ENCODE results near the gene EYS.

Gene EYS

DNA sequence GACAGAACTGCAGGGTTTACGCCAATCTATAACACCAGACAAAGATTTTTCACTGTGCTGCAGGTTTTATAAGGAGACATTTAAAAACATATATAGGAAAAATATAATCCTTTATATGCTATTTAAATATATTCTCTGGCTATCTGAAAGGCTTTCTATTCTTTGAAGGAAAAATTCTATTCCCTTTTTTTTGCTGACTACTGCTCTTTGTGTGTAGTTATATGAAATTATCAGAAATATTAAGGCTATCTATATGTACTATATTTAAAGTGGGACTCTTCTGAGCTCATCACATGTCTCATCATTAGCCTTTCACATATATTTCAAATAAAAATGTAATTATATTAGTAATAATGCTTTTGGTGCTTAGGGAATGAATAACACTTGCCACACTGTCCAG lies 930.7 kb downstream of the EYS start:
- TF ChIP-seq, protein P1, sequence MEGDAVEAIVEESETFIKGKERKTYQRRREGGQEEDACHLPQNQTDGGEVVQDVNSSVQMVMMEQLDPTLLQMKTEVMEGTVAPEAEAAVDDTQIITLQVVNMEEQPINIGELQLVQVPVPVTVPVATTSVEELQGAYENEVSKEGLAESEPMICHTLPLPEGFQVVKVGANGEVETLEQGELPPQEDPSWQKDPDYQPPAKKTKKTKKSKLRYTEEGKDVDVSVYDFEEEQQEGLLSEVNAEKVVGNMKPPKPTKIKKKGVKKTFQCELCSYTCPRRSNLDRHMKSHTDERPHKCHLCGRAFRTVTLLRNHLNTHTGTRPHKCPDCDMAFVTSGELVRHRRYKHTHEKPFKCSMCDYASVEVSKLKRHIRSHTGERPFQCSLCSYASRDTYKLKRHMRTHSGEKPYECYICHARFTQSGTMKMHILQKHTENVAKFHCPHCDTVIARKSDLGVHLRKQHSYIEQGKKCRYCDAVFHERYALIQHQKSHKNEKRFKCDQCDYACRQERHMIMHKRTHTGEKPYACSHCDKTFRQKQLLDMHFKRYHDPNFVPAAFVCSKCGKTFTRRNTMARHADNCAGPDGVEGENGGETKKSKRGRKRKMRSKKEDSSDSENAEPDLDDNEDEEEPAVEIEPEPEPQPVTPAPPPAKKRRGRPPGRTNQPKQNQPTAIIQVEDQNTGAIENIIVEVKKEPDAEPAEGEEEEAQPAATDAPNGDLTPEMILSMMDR (conservative IDR thresholded peaks at IDR 0.05), result no peak
- peak overlapping the region; percentile 53 for H3K27ac ChIP-seq

DNA sequence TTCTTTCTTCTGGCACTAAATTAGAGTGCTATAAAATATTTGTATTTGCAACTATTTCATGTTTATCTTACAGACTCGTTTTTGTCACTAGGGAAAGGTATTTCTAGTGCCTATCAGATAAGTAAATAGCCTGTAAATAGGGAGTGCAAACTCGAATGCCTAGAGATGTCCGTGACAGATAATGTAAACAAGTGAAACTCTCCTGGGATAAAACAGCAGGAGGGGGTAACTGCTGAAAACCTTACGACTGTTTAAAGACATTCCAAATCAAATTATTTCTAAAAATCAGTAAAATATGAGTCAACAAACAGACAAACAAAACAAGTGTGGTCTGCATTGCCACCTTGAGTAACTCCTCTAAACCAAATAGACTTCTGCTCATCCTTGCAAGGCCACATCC lies 932.1 kb downstream of the EYS start:
- TF ChIP-seq, protein P1 (conservative IDR thresholded peaks at IDR 0.05), result no peak
- H3K27ac ChIP-seq, result peak overlapping the region; percentile 53

DNA sequence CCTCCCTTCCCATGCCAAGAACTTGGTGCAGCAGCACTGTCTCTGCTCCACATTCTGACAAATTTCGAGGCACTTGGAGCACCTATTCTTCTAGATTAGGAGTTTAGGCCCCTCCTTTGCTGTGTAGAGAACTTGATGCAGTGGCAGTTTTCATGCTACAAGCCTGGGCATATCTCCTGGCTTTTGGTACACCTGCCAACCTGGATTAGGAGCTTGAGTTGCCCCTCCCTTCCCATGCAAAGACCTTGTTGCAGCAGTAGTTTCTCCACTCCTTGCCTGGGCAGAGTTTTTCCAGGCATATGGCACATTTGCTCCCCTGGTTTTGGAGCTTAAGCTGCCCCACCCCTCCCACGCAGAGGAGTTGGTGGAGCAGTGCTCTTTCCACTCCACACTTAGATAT lies 956.1 kb downstream of the EYS start:
- TF ChIP-seq, protein P1 (conservative IDR thresholded peaks at IDR 0.05), result no peak
- H3K27ac ChIP-seq, result no peak overlapping the region

DNA sequence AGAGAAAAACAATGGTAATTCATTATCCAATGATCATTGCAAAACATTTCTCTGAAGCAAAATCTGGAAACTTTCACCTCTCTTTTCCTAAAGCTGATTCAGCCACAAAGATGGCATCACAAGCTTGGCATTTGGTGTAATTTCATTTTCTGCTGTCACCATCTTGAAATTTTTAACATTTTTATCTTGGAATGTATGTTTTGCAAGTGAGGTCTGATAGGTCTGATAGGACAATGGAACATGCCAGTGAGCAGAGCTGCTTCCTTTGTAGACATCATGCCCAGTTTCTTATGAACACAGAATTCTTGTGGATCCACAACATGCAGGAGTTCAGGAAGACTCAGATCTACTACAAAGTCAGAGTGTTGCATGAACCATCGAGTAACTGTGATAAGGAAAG lies 969.6 kb downstream of the EYS start:
- no peak overlapping the region for H3K27ac ChIP-seq
- TF ChIP-seq, protein P1 (conservative IDR thresholded peaks at IDR 0.05), result no peak

DNA sequence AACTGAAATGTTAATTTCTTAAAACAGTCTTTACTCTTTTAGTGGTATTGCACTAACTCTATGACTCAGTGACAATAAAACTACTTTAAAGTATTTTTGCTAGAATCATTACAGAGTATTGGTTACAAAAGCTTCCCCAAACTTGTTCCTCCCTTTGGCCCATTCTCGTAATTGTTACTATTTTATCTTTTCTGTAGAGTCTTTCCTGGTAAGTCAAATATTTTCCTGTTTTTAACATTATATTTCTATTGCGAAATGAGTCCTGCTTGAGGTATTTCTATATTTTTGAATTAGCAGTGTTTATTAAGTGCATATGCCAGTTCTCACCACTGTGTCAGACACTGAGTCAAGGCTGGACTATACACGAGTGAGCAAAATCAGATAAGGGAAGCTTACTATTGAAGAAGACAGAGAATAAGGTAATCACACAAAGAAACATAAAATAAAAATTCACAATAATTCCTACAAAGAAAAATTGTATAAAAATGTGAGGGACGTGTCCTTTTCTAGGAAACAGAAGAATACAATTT lies 970.5 kb downstream of the EYS start:
- TF ChIP-seq, protein P1 (conservative IDR thresholded peaks at IDR 0.05), result peak; percentile 24
- no peak overlapping the region for H3K27ac ChIP-seq

DNA sequence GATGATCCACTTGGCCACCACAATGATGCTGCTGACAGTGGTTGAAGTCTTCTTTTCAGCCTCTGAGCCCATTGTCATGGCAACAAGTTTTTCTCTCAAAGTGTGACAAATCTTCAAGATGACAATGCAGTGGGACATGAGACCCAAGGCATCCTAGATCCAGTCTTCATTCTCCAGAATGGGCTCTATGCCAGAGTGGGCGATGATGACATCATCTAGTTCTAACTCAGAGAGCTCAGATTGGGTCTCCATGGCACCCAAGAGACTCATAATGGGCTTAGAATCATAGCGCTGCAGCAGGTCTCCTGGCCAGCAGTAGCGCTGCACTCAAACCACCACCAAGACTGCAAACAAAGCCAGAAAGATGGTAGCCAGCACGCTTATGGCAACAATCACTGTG lies 973.6 kb downstream of the EYS start:
- H3K27ac ChIP-seq, result no peak overlapping the region
- TF ChIP-seq, protein P1 (conservative IDR thresholded peaks at IDR 0.05), result no peak

DNA sequence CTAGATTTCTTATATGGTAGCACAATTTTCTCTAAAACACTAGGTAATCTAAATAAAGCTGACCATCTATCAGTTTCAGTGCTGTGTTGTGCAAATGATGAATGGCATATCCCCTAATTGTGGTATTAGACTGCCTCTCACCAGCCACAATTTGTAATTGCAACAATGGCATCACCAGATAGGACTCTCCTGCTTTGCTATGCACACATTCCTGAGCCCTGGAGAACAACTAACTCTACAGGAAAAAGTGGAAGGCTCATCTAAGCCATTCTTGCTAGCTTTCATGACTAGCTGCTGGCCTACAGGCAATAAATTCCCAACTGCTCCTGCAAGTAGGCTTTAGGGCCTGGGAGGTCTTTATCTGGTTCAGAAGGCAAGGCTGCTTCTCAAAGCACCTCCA lies 974.1 kb downstream of the EYS start:
- no peak overlapping the region for H3K27ac ChIP-seq
- TF ChIP-seq, protein P1 (conservative IDR thresholded peaks at IDR 0.05), result peak; percentile 28; the same call in 1 of the 2 replicates

Data from VCaP (cell line).